PFSK-1 (cell line): ENCODE measurements around the gene LMX1A.

Source experiments
- POLR2AphosphoS5 ChIP-seq: IDR thresholded peaks from 2 replicates; pipeline ENCODE4 v1.6.1; 2012; ENCODE audit warnings: low read depth, mild to moderate bottlenecking, control low read depth, low read length, moderate library complexity
- SIN3A ChIP-seq: IDR thresholded peaks from 2 replicates; pipeline ENCODE4 v1.6.1; 2012; ENCODE audit warnings: mild to moderate bottlenecking, low read length, moderate library complexity, borderline replicate concordance; ENCODE audit not compliant: insufficient read depth
- TAF1 ChIP-seq: IDR thresholded peaks from 2 replicates; pipeline ENCODE4 v1.6.1; 2012; ENCODE audit warnings: low read length, control low read depth, borderline replicate concordance; ENCODE audit not compliant: insufficient read depth
- TF ChIP-seq, protein P1 (sequence below), 2 experiments: IDR thresholded peaks; 2 replicates each; pipeline versions ENCODE4 v1.6.1 to v1.8.0; 2011 to 2012; ENCODE audit warnings: low read depth in 2 of 2, low read length in 2 of 2, control low read depth in 1 of 2, inconsistent platforms in 1 of 2, mild to moderate bottlenecking in 1 of 2, moderate library complexity in 1 of 2; ENCODE audit not compliant: insufficient read depth in 1 of 2

DNA sequence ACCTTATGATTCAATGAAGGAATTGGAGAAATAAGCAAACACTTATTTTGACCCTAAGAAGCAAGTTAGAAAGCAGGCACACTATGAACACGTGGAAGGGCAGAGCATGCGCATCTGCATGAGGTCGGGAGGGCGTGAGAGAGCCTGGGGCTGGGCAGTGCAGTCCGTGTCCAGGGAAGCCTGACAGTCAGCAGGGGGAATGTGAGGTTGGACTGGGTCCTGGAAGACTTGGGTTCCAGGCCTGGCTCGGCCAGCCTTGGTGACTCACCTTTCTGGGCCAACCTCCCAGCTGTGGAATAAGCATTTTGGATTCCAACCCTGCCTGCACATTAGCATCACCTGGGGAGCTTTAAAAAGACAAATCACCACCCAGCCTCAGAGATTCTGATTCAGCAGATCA, 26.6 kb upstream of the LMX1A start:
- TF ChIP-seq POLR2AphosphoS5: no peak
- TF ChIP-seq, protein P1, sequence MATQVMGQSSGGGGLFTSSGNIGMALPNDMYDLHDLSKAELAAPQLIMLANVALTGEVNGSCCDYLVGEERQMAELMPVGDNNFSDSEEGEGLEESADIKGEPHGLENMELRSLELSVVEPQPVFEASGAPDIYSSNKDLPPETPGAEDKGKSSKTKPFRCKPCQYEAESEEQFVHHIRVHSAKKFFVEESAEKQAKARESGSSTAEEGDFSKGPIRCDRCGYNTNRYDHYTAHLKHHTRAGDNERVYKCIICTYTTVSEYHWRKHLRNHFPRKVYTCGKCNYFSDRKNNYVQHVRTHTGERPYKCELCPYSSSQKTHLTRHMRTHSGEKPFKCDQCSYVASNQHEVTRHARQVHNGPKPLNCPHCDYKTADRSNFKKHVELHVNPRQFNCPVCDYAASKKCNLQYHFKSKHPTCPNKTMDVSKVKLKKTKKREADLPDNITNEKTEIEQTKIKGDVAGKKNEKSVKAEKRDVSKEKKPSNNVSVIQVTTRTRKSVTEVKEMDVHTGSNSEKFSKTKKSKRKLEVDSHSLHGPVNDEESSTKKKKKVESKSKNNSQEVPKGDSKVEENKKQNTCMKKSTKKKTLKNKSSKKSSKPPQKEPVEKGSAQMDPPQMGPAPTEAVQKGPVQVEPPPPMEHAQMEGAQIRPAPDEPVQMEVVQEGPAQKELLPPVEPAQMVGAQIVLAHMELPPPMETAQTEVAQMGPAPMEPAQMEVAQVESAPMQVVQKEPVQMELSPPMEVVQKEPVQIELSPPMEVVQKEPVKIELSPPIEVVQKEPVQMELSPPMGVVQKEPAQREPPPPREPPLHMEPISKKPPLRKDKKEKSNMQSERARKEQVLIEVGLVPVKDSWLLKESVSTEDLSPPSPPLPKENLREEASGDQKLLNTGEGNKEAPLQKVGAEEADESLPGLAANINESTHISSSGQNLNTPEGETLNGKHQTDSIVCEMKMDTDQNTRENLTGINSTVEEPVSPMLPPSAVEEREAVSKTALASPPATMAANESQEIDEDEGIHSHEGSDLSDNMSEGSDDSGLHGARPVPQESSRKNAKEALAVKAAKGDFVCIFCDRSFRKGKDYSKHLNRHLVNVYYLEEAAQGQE (IDR thresholded peaks at IDR 0.05; ENCODE audit: insufficient read depth in 1 of 2, low read depth in 2 of 2, low read length in 2 of 2): no peak
- no peak for TF ChIP-seq TAF1
- TF ChIP-seq SIN3A: no peak
